HG02571 (cell line): ENCODE measurements around the gene SFTPB.
"Not testable (repeated sequence)": the region's sequence is repeated elsewhere in the genome, so short reads cannot be mapped to it uniquely, and the experiment has no call there.

ENCODE experiments used
- ATAC-seq: cut with Tn5 transposase; IDR thresholded peaks from one replicate; pipeline ENCODE4 v1.9.1; 2021; ENCODE audit warnings: mild to moderate bottlenecking, moderate library complexity; ENCODE audit not compliant: unreplicated experiment

Gene SFTPB

DNA sequence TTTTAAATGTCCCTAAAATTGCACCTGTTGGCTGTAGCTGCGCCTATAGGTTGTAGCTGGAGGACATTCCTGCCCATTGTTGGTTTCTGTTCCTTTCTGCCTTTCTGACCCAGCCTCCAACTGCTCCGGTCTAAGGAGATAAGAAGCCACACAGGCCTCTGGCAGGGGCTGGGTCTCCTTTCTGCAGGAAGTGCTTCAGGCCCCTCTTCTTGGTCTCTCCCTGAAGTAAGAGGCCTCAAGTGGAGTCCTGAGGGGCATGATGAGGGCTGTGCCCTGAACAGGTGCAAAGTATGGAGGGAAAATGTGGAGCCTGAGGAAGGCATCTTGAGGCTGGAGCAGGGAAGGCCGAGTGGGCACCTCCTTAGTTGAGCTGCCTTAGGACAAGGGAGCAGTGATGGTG is 10.4 kb upstream of the SFTPB start:
- ATAC-seq = no peak

- no peak for ATAC-seq
These were observed 8.0 kb upstream of the SFTPB start for GRCh38 chr2:85675866-85676548.

DNA sequence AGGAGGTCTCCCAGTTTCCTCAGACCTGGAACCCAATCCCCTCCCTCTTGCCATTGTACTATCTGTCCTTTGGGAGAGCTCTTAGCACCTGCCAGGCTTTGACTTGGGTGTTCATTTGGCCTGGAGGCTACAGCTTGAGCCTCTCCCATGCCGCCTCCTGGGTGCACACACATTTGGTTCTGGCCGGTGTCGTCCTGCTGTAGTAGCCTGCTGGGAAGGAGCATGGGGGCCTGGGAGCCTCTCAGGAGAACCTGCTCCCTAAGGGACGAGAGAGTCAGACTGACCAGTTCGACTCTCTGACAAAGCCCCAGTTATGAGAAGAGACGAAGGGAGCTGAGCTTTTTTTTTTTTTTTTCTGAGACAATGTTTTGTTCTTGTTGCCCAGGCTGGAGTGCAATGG is 7.4 kb upstream of the SFTPB start:
- ATAC-seq = no peak

DNA sequence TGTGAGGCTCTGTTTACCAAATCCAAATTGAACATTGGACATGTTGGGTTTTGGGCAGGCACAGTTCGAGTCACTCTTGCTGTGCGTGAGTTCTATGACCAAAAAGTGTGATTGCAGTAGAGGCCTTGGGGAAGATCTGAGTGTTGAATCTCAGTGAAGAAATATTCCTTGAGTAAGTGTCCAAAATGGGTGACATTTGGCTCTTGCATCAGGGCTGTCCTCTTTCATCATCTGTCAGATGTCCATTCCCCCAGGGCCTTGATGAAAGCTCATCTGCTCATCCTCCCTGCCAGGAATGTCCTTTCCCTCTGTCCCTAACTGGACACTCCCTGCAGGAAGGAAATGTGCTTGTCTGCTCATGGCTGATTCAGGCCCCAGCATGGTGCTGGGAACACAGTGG is 6.4 kb upstream of the SFTPB start:
- ATAC-seq = no peak

- no peak for ATAC-seq
These were observed 5.8 kb upstream of the SFTPB start for GRCh38 chr2:85673716-85674375.

GRCh38 chr2:85672456-85672855 is 4.5 kb upstream of the SFTPB start:
- ATAC-seq = no peak

- ATAC-seq = not testable (repeated sequence)
These were observed 2.4 kb upstream of the SFTPB start for GRCh38 chr2:85670416-85670815.

DNA sequence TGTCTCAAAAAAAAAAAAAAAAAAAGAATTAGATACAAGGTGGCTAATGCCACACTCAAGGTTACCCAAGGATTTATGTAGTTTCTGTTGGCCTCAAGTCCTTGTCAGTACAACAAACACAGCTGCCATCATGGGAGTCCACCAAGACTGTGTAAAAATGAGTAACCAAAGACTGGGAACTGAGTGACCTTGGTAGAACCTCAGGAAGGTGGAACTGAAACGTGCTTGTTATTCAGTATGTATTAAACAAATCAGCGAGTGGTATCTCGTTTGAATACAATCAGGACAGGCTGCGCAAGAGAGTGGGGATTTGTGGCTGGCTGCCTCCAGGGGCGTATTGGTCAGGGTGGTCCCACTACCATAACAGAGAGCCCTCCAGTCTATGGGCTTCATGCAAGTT is 1.6 kb upstream of the SFTPB start:
- no peak for ATAC-seq

GRCh38 chr2:85668857-85669142 is 801 bp upstream of the SFTPB start:
- no peak for ATAC-seq

- ATAC-seq = no peak
These were observed 414 bp downstream of the SFTPB start for GRCh38 chr2:85667561-85668008.

DNA sequence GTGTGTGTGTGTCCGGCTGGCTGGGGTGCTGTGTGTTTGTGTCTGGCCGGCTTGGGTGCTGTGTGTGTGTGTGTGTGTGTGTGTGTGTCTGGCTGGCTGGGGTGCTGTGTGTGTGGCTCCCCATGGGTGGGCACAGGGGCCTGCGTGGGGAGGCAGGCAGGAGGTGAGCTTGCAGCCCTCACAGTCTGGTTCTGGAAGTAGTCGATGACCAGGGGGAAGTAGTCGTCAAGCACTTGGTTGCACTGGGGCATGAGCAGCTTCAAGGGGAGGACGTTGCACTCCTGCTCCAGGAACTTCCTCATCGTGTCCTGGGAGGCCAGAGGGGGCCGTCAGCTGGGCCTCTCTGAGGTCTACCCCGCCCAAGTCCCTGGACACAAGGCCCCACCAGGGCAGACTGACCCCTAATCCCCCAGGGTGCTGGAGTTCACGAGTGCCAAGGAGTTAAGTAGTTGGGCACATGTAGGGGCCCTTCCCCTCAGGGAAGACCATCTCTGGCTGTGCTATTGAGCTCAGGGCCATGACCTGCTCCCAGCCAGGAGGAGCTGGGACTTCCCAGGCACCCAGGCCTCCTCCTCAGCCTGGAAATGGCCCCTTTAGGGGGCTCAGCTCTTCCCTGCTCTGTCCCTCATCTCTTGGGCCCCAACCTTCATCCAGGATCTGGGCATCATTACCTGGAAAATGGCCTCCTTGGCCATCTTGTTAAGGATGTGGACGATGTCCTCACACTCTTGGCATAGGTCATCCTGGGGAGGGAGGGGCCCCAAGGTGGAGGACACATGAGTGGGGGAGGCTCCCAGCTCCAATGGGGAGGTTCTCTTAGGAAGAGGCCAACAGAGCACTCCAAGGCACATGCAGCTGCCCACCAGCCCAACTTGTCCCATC is 1.3 kb downstream of the SFTPB start:
- no peak for ATAC-seq

DNA sequence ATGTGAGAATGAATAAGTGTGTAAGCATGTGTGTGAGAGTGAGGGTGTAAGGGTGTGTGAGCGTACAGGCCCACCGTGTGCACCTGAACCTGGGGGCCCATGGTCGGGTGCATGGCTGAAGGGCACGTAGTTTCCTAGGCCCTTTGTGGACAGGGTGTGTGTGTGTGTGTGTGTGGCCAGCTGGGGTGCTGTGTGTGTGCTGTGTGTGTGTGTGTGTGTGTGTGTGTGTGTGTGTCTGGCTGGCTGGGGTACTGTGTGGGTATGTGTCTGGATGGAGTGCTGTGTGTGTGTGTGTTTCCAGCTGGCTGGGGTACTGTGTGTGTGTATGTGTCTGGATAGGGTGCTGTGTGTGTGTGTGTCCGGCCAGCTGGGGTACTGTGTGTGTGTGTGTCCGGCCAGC is 2.0 kb downstream of the SFTPB start:
- no peak for ATAC-seq

- no peak for ATAC-seq
These were observed 2.6 kb downstream of the SFTPB start for GRCh38 chr2:85665264-85665937.

DNA sequence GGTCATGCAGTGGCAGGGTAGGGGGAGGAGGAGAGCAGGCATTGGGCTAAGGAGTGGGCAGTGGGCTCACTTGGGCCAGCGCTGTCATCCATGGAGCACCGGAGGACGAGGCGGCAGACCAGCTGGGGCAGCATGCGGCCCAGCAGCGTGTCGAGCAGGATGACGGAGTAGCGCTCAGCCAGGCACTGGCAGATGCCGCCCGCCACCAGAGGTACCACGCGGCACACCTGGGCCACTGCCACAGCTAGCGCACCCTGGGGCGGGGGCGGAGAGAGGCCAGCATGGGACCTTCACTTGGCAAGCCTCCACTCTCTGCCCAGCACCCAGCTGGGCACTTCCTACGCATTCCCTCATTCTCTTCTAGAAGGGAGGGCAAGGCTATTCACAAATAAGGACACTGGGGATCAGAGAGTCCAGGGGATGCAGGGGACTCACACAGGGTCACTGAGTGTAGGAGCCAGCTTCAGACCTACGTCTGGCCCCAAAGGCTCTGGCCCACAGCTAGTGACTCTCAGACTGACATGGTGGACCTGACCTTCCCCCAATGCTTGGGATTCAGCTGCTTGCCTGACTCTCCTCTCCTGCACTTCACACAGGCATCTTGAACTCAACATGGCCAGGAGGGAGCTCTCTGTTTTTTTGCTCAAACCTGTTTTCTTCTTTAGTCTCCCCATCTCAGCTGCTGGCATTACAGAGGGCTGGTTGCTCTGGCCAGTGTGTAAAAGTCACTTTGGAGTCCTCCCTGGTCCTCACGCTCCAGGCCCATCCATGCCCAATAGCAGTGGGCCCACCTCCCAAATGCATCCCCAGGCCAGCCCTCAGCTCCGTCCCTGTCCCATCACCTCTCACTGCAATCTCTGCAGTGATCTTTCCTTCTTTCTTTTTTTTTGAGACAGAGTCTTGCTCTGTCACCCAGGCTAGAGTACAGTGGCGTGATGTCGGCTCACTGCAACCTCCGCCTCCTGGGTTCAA is 4.1 kb downstream of the SFTPB start:
- no peak for ATAC-seq

DNA sequence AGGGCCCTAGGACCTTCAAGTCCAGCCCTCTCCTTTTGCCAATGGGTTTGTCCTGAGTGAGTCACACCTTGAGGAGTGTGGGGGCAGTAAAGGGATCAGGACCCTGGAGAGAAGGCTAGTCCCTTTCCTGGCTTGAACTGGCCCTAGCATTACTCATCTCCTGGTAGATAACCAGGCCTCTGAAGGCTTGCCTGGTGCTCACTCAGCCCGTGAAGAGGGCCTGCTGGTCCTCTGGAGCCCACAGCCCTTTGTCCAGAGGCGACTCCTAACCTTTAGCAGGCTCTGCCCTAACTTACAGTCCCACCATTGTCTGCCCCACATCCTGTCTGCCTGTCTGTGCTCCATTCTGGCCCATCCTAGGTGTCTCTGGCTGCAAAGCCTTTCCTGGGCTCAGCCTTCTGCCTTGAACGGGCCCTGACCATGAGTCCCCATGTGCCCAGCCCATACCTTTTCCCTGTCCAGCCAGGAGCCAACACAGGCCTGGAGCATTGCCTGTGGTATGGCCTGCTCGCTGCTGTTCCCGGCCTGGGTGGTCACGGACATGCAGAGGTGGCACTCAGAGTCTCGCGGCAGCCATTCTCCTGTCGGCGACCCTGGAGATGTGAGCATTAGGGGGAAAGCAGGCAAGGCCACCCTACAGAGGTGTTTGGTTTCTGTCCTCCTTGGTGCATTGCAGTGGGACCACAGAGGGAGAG is 5.0 kb downstream of the SFTPB start:
- ATAC-seq = no peak

DNA sequence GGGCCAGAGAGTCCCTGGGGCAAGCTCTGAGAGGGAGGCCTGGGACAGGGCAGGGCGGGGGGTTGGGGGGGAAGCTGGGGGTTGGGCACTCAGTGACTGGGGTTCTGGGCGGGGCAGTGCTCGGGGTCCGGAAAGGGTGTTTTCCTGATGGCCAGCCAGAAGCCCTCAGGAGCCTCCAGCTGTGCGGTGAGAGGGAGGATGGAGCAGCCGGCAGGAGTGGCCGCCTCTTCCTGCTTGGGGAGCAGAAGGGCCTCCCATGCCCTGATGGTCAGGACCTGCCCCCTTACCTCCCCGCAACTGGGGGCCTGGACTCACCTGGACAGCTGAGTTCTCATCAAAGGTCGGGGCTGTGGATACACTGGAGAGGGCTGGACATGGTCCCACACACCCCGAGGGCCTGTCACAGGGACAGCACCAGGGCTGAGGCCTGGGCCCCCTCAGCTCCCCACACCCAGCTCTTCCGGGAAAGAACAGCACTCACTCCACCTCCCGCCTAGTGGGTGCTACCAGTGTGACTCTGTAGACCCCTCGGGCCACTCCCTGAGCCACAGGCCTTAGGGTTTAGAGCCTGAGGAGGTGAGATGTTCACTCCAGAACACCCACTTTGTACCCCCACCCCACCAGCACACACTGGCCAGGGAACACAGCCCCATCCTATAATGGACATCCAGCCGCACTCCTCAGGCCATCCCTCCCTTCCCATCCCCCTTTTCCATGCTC is 6.7 kb downstream of the SFTPB start:
- no peak for ATAC-seq

DNA sequence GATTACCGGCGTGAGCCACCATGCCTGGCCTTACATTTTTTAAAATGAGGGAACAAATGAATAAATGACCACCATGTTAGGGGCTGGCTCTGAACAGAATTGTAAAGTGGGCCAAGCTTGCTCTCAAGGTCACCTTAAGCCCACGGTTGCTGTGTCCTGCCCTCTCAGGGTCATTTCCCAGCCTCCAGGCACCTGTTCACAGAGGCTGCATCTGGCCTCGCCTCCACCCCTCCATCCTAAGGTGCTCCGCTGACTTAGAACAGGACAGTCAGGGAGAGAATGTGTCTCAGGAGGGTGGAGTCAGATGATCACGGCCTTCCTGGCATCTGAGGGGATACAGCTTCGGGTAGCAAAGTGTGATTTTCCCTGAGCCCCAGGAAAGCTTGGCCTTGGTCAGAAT is 7.3 kb downstream of the SFTPB start:
- ATAC-seq = no peak

DNA sequence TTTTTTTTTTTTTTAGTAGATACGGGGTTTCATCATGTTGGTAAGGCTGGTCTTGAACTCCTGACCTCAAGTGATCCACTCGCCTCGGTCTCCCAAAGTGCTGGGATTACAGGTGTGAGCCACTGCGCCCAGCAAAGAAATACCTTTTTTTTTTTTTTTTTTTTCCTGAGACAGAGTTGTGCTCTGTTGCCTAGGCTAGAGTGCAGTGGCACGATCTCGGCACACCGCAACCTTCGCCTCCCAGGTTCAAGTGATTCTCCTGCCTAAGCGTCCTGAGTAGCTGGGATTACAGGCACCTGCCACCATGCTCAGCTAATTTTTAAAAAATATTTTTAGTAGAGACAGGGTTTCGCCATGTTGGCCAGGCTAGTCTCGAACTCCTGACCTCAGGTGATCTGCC is 7.7 kb downstream of the SFTPB start:
- ATAC-seq = not testable (repeated sequence)
